Smooth muscle cell (in vitro differentiated cells): ENCODE measurements around the gene KCTD12. TPM values are rescaled to one million over a fixed set of nuclear protein-coding genes. Genes with fewer than 3 reads are reported as not detected.

Experiments
- DNase-seq: peaks from one replicate; lab custom pipeline; 2025; ENCODE audit not compliant: unreplicated experiment; lab: John Stamatoyannopoulos, UW
- H2AFZ ChIP-seq: fragments of 200-600 bp; sonication (generic); 2 replicates; pipeline ENCODE4 v1.6.0; 2016; ENCODE audit warnings: antibody characterized with exemption, low read depth, mild to moderate bottlenecking
- H3F3A ChIP-seq: fragments of 200-600 bp; sonication (generic); 2 replicates; pipeline ENCODE4 v1.6.0; 2017; ENCODE audit warnings: antibody characterized with exemption, low read depth
- H3K27ac ChIP-seq: fragments of 200-600 bp; sonication (generic); 2 replicates; pipeline ENCODE4 v1.5.1; 2016; ENCODE audit warnings: low read depth, mild to moderate bottlenecking
- H3K27me3 ChIP-seq: fragments of 200-600 bp; sonication (generic); 2 replicates; pipeline ENCODE4 v1.6.1; 2016; ENCODE audit warnings: low read depth, mild to moderate bottlenecking
- H3K36me3 ChIP-seq: fragments of 200-600 bp; sonication (generic); 2 replicates; pipeline ENCODE4 v1.5.1; 2016; ENCODE audit warnings: low read depth
- H3K4me1 ChIP-seq: fragments of 200-600 bp; sonication (generic); 2 replicates; pipeline ENCODE4 v1.5.1; 2016; ENCODE audit warnings: low read depth
- H3K4me2 ChIP-seq: fragments of 200-600 bp; sonication (generic); 2 replicates; pipeline ENCODE4 v1.6.0; 2016; ENCODE audit warnings: mild to moderate bottlenecking
- H3K4me3 ChIP-seq: fragments of 200-600 bp; sonication (generic); 2 replicates; pipeline ENCODE4 v1.5.1; 2016; ENCODE audit warnings: mild to moderate bottlenecking
- H3K79me2 ChIP-seq: fragments of 200-600 bp; sonication (generic); 2 replicates; pipeline ENCODE4 v1.6.0; 2016; ENCODE audit warnings: low read depth, mild to moderate bottlenecking
- H3K9ac ChIP-seq: fragments of 200-600 bp; sonication (generic); 2 replicates; pipeline ENCODE4 v1.6.0; 2016; ENCODE audit warnings: low read depth
- H3K9me3 ChIP-seq: fragments of 200-600 bp; sonication (generic); replicated peaks from 2 replicates; pipeline ENCODE4 v1.5.1; 2016; ENCODE audit warnings: low read depth
- H4K20me1 ChIP-seq: fragments of 200-600 bp; sonication (generic); 2 replicates; pipeline ENCODE4 v1.6.0; 2016; ENCODE audit warnings: low read depth
- WGBS: methylation state at CpG from one replicate; pipeline ENCODE4 v1.1.7; 2016; ENCODE audit warnings: low lambda C conversion rate; 5-methylcytosine and 5-hydroxymethylcytosine counted together
- polyA plus RNA-seq: library from polyadenylated mRNA; unstranded; fragments of >200 nt; fragmentation: Nextera tagmentation; extraction: Ambion mirVana; gene quantifications from 2 replicates; pipeline ENCODE4 v1.2.1, GENCODE V29; 2016
- total RNA-seq: library from RNA; depleted of rRNA; stranded (reverse); fragments of >200 nt; gene quantifications from 2 replicates; pipeline ENCODE4 v1.2.3, GENCODE V29; 2014
- TF ChIP-seq, protein P1 (sequence below): fragments of 200-600 bp; sonication (generic); IDR thresholded peaks from 2 replicates; pipeline ENCODE4 v1.5.1; 2017; ENCODE audit warnings: borderline replicate concordance, mild to moderate bottlenecking, antibody characterized with exemption; ENCODE audit not compliant: insufficient read depth, poor library complexity, severe bottlenecking

Gene KCTD12
- total and polyA plus RNA-seq, 2 experiments from 2014 or later = 48.5 to 311 TPM

DNA sequence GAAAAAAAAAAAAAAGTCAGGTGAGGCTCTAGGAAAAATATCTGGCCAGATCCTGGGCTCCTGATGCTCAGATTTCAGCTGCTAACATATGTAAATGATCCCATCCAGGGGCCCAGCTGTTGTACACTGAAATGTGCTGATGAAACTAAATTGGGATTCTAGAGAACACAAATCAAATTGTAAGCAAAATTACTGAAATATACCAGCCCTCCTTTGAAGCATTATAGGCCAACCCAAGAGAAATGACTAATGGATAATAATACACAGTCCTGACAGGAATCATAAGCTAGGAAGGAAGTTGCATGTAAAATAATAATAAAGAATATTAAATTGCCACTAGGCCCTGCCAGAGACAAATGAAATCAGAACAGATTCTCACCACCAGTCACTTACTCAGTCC lies 17.8 kb downstream of the KCTD12 start:
- H3K9me3 ChIP-seq = no peaks in the 10 kb centered on the region

DNA sequence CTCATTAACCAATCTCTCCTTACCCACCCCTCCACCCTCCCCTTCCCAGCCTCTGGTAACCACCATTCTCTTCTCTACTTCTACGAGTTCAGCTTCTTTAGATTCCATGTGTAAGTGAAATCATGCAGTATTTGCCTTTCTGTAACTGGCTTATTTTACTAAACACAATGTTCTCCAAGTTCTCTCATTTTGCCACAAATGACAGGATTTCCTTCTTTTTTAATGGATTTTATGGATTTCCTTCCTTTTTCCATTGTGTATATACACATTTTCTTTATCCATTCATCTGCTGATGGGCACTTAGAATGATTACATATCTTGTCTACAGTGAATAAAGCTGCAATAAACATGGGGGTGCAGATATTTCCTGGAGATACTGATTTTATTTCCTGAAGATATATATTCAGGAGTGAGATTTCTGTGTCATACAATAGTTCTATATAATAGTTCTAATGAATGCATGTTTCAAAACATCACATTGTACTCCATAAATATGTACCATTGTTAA lies 20.2 kb downstream of the KCTD12 start:
- Histone ChIP-seq H3K4me1 (no peaks in the 10 kb centered on the region), H2AFZ (no peak overlapping the region), H3K27ac (no peak overlapping the region), H3K9me3 (no peaks in the 10 kb centered on the region), H3K4me3 (no peak overlapping the region), H3F3A (no peaks in the 10 kb centered on the region), H3K79me2 (no peaks in the 10 kb centered on the region), H3K27me3 (no peaks in the 10 kb centered on the region), H3K36me3 (no peaks in the 10 kb centered on the region), H4K20me1 (no peaks in the 10 kb centered on the region), H3K9ac (no peak overlapping the region), H3K4me2 (no peak overlapping the region)
- DNase-seq = no peak
- 81% methylated on average over 1 of the region's 1 CpG for WGBS
- TF ChIP-seq, protein P1, sequence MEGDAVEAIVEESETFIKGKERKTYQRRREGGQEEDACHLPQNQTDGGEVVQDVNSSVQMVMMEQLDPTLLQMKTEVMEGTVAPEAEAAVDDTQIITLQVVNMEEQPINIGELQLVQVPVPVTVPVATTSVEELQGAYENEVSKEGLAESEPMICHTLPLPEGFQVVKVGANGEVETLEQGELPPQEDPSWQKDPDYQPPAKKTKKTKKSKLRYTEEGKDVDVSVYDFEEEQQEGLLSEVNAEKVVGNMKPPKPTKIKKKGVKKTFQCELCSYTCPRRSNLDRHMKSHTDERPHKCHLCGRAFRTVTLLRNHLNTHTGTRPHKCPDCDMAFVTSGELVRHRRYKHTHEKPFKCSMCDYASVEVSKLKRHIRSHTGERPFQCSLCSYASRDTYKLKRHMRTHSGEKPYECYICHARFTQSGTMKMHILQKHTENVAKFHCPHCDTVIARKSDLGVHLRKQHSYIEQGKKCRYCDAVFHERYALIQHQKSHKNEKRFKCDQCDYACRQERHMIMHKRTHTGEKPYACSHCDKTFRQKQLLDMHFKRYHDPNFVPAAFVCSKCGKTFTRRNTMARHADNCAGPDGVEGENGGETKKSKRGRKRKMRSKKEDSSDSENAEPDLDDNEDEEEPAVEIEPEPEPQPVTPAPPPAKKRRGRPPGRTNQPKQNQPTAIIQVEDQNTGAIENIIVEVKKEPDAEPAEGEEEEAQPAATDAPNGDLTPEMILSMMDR = no peak

More for the DNA sequence above, 17.8 kb downstream of the KCTD12 start:
- Histone ChIP-seq H3K4me3 (no peak overlapping the region), H4K20me1 (no peaks in the 10 kb centered on the region), H3K79me2 (no peaks in the 10 kb centered on the region), H2AFZ (no peak overlapping the region), H3K9ac (no peak overlapping the region), H3K27ac (no peak overlapping the region), H3K4me1 (no peaks in the 10 kb centered on the region), H3K36me3 (no peaks in the 10 kb centered on the region), H3K27me3 (no peaks in the 10 kb centered on the region), H3K4me2 (no peak overlapping the region), H3F3A (no peaks in the 10 kb centered on the region)
- no peak for DNase-seq
- TF ChIP-seq, protein P1 = no peak

DNA sequence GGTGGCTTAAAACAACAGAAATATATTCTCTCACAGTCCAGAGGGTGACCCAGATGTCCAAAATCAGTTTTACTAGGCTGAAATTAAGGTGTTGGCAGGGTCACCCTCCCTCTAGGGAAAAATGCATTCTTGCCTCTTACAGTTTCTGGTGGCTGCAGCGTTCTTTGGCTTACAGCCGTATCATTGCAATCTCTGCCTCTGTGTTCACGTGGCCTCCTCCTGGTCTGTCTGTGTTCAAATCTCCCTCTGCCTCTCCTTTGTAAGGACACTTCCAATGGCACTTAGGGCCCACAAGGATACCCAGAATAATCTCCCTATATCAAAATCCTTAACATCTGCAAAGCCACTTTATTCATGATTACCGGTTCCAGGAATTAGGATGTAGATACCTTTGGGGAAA lies 21.1 kb downstream of the KCTD12 start:
- no peak overlapping the region for H3K4me2 ChIP-seq
- H3F3A ChIP-seq = no peaks in the 10 kb centered on the region
- no peak overlapping the region for H2AFZ ChIP-seq
- WGBS = 73% methylated on average over 4 of the region's 4 CpGs
- no peak overlapping the region for H3K9ac ChIP-seq
- TF ChIP-seq, protein P1 = no peak
- H3K9me3 ChIP-seq = no peaks in the 10 kb centered on the region
- H3K36me3 ChIP-seq = no peaks in the 10 kb centered on the region
- H3K79me2 ChIP-seq = no peaks in the 10 kb centered on the region
- H3K27ac ChIP-seq = no peak overlapping the region
- no peaks in the 10 kb centered on the region for H3K27me3 ChIP-seq
- no peaks in the 10 kb centered on the region for H4K20me1 ChIP-seq
- H3K4me1 ChIP-seq = no peaks in the 10 kb centered on the region
- DNase-seq = no peak
- H3K4me3 ChIP-seq = no peak overlapping the region

DNA sequence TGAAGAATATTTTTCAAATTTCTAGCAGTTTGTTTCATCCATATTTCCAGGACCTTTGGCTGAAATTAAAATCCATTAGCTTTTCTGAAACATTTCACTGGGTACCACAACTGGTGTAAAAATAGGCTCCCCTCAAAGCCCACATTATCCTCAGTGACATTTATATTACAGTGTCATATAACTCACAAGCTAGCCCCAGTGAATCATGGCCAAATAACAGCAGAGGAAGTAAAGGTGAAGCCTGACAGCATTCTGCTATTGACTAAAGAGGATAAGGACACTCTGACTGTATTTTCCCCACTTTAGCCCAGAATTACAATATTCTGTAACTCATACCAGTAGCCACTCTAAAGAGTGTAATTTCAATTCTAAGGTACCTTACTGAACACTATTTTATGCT lies 21.9 kb downstream of the KCTD12 start:
- Histone ChIP-seq H3F3A (no peaks in the 10 kb centered on the region), H3K4me3 (no peak overlapping the region), H4K20me1 (no peaks in the 10 kb centered on the region), H3K4me1 (no peaks in the 10 kb centered on the region), H3K79me2 (no peaks in the 10 kb centered on the region), H3K9ac (no peak overlapping the region), H3K9me3 (no peaks in the 10 kb centered on the region), H2AFZ (no peak overlapping the region), H3K27ac (no peak overlapping the region), H3K27me3 (no peaks in the 10 kb centered on the region), H3K4me2 (no peak overlapping the region), H3K36me3 (no peaks in the 10 kb centered on the region)
- TF ChIP-seq, protein P1 = no peak
- DNase-seq = no peak
